HepG2 (cell line): ENCODE measurements around the gene TBL2. TPM values are rescaled to one million over a fixed set of nuclear protein-coding genes. Genes with fewer than 3 reads are reported as not detected.
A peak's percentile ranks its signal among the peaks of the same experiment; 100 is the strongest.

Source experiments
- EED ChIP-seq: sonication (generic); formaldehyde crosslinking; IDR thresholded peaks from 2 replicates; pipeline ENCODE4 v1.5.0; 2020; ENCODE audit warnings: mild to moderate bottlenecking, missing genetic modification reagents
- FOXK2 ChIP-seq: fragments of 450-650 bp; IDR thresholded peaks from 2 replicates; pipeline ENCODE4 v1.6.1; 2016
- GATAD1 ChIP-seq: IDR thresholded peaks from 2 replicates; pipeline ENCODE4 v1.6.1; 2016; ENCODE audit warnings: missing genetic modification reagents, missing compliant biosample characterization
- GLI4 ChIP-seq: sonication (generic); formaldehyde crosslinking; IDR thresholded peaks from 2 replicates; pipeline ENCODE4 v1.5.1; 2020; ENCODE audit warnings: missing genetic modification reagents, mild to moderate bottlenecking, moderate library complexity, borderline replicate concordance
- HDAC2 ChIP-seq: sonication (generic); formaldehyde crosslinking; IDR thresholded peaks from 2 replicates; pipeline ENCODE4 v1.4.0; 2020; ENCODE audit warnings: missing genetic modification reagents
- HNRNPK ChIP-seq: fragments of 200-400 bp; formaldehyde crosslinking; IDR thresholded peaks from 2 replicates; pipeline ENCODE4 v1.6.1; 2018; ENCODE audit warnings: low read length, low read depth, moderate library complexity, mild to moderate bottlenecking; ENCODE audit not compliant: poor library complexity, severe bottlenecking
- HOXA7 ChIP-seq: sonication (generic); formaldehyde crosslinking; IDR thresholded peaks from 2 replicates; pipeline ENCODE4 v1.8.1; 2022; ENCODE audit warnings: mild to moderate bottlenecking, missing genetic modification reagents, moderate library complexity
- IKZF4 ChIP-seq: sonication (generic); formaldehyde crosslinking; IDR thresholded peaks from 2 replicates; pipeline ENCODE4 v1.5.1; 2020; ENCODE audit warnings: borderline replicate concordance, mild to moderate bottlenecking, low read depth, missing genetic modification reagents; ENCODE audit errors: not compliant biosample characterization
- KDM2A ChIP-seq: sonication (generic); formaldehyde crosslinking; IDR thresholded peaks from 2 replicates; pipeline ENCODE4 v1.4.0; 2020; ENCODE audit warnings: low read depth, missing genetic modification reagents, borderline replicate concordance
- MXI1 ChIP-seq: IDR thresholded peaks from 3 replicates; pipeline ENCODE4 v1.6.1; 2012; ENCODE audit warnings: low read depth, low read length, inconsistent platforms, borderline replicate concordance
- MYNN ChIP-seq: sonication (generic); formaldehyde crosslinking; IDR thresholded peaks from 2 replicates; pipeline ENCODE4 v1.4.0; 2020; ENCODE audit warnings: mild to moderate bottlenecking, low read depth, missing genetic modification reagents
- SMARCE1 ChIP-seq: fragments of 450-650 bp; IDR thresholded peaks from 2 replicates; pipeline ENCODE4 v1.6.1; 2017; ENCODE audit warnings: borderline replicate concordance
- TBX3 ChIP-seq: fragments of 450-650 bp; IDR thresholded peaks from 2 replicates; pipeline ENCODE4 v1.6.1; 2017; ENCODE audit warnings: antibody characterized with exemption, mild to moderate bottlenecking, inconsistent platforms, borderline replicate concordance
- ZMYM3 ChIP-seq: sonication (generic); formaldehyde crosslinking; IDR thresholded peaks from 2 replicates; pipeline ENCODE4 v1.5.1; 2020; ENCODE audit warnings: mild to moderate bottlenecking, missing genetic modification reagents
- ZNF180 ChIP-seq: sonication (generic); formaldehyde crosslinking; IDR thresholded peaks from 2 replicates; pipeline ENCODE4 v1.4.0; 2020; ENCODE audit warnings: low read depth, missing genetic modification reagents, borderline replicate concordance
- ZNF234 ChIP-seq: sonication (generic); formaldehyde crosslinking; conservative IDR thresholded peaks from 2 replicates; pipeline ENCODE4 v1.5.1; 2020; ENCODE audit warnings: mild to moderate bottlenecking, missing genetic modification reagents
- ZNF263 ChIP-seq: sonication (generic); formaldehyde crosslinking; IDR thresholded peaks from 2 replicates; pipeline ENCODE4 v1.4.0; 2020; ENCODE audit warnings: missing genetic modification reagents
- ZNF775 ChIP-seq: sonication (generic); formaldehyde crosslinking; IDR thresholded peaks from 2 replicates; pipeline ENCODE4 v1.4.0; 2020; ENCODE audit warnings: missing genetic modification reagents, mild to moderate bottlenecking, moderate library complexity, borderline replicate concordance
- ZSCAN25 ChIP-seq: sonication (generic); formaldehyde crosslinking; IDR thresholded peaks from 2 replicates; pipeline ENCODE4 v1.8.0; 2022; ENCODE audit warnings: mild to moderate bottlenecking, missing genetic modification reagents
- ZXDC ChIP-seq: sonication (generic); formaldehyde crosslinking; IDR thresholded peaks from 2 replicates; pipeline ENCODE4 v1.5.0; 2020; ENCODE audit warnings: mild to moderate bottlenecking, missing genetic modification reagents
- polyA plus RNA-seq, 8 experiments: library from polyadenylated mRNA; depleted of rRNA in 3 of 8; stranded (reverse) in 7 of 8; unstranded in 1 of 8; fragments of >200 nt; fragmentation: Illumina TruSeq in 4 of 8; extraction: Trizol in 4 of 8; gene quantifications; 2 replicates each; pipeline versions ENCODE4 v1.2.1 to v1.2.3, GENCODE V29; 2011 to 2016; ENCODE audit warnings: low read depth in 4 of 8, missing spikeins in 1 of 8, mixed read lengths in 1 of 8; ENCODE audit not compliant: insufficient read depth in 1 of 8
- total RNA-seq, 5 experiments: library from RNA; depleted of rRNA; stranded (reverse); fragments of >200 nt; fragmentation: Illumina TruSeq; extraction: Trizol; gene quantifications; 2 replicates each; pipeline ENCODE4 v1.2.3, GENCODE V29; 2016; ENCODE audit warnings: low read depth in 1 of 5
- TF ChIP-seq, protein P1 (sequence below): sonication (generic); formaldehyde crosslinking; IDR thresholded peaks from 2 replicates; pipeline ENCODE4 v1.5.0; 2020; ENCODE audit warnings: missing genetic modification reagents
- TF ChIP-seq, protein P2 (sequence below): IDR thresholded peaks from 2 replicates; pipeline ENCODE4 v1.6.1; 2012; ENCODE audit warnings: low read length, improper control_type of control experiment

The TBL2 gene
- total and polyA plus RNA-seq, 2 of the 13 experiments (the other 11 are each of a cell fraction or from before 2014, with no cell fraction given): 43.4 to 47.2 TPM

GRCh38 chr7:73522105-73522872, 56.1 kb downstream of the TBL2 start, which contains the start of gene BAZ1B (continued):
- TF ChIP-seq HOXA7: no peak
- TF ChIP-seq, protein P1, sequence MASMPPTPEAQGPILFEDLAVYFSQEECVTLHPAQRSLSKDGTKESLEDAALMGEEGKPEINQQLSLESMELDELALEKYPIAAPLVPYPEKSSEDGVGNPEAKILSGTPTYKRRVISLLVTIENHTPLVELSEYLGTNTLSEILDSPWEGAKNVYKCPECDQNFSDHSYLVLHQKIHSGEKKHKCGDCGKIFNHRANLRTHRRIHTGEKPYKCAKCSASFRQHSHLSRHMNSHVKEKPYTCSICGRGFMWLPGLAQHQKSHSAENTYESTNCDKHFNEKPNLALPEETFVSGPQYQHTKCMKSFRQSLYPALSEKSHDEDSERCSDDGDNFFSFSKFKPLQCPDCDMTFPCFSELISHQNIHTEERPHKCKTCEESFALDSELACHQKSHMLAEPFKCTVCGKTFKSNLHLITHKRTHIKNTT (CRISPR knock-in tag): no peak
- TF ChIP-seq ZNF180 (CRISPR knock-in tag): peak; percentile 48; the same call in 1 of the 2 replicates
- TF ChIP-seq KDM2A: peak; percentile 80; the same call in 1 of the 2 replicates
- no peak for TF ChIP-seq IKZF4
- TF ChIP-seq FOXK2: no peak
- TF ChIP-seq ZNF775 (CRISPR knock-in tag): no peak
- no peak for TF ChIP-seq SMARCE1
- 0 out of 2 replicates have a peak, but pooled peaks have one; percentile 26 for TF ChIP-seq ZNF263 (CRISPR knock-in tag)
- TF ChIP-seq TBX3: 0 out of 2 replicates have a peak, but pooled peaks have one; percentile 22
- peak; percentile 52; the same call in 1 of the 3 replicates for TF ChIP-seq MXI1
- peak; percentile 88; the same call in 1 of the 2 replicates for TF ChIP-seq ZXDC (CRISPR knock-in tag)
- TF ChIP-seq ZNF234 (CRISPR knock-in tag): no peak
- TF ChIP-seq HNRNPK: peak; percentile 84
- peak; percentile 83; the same call in 1 of the 2 replicates for TF ChIP-seq GLI4 (CRISPR knock-in tag)
- peak; percentile 78 for TF ChIP-seq GATAD1 (CRISPR knock-in tag)
- 0 out of 2 replicates have a peak, but pooled peaks have one; percentile 76 for TF ChIP-seq MYNN (CRISPR knock-in tag)
- TF ChIP-seq EED: peak; percentile 7; the same call in 1 of the 2 replicates
- TF ChIP-seq, protein P2, sequence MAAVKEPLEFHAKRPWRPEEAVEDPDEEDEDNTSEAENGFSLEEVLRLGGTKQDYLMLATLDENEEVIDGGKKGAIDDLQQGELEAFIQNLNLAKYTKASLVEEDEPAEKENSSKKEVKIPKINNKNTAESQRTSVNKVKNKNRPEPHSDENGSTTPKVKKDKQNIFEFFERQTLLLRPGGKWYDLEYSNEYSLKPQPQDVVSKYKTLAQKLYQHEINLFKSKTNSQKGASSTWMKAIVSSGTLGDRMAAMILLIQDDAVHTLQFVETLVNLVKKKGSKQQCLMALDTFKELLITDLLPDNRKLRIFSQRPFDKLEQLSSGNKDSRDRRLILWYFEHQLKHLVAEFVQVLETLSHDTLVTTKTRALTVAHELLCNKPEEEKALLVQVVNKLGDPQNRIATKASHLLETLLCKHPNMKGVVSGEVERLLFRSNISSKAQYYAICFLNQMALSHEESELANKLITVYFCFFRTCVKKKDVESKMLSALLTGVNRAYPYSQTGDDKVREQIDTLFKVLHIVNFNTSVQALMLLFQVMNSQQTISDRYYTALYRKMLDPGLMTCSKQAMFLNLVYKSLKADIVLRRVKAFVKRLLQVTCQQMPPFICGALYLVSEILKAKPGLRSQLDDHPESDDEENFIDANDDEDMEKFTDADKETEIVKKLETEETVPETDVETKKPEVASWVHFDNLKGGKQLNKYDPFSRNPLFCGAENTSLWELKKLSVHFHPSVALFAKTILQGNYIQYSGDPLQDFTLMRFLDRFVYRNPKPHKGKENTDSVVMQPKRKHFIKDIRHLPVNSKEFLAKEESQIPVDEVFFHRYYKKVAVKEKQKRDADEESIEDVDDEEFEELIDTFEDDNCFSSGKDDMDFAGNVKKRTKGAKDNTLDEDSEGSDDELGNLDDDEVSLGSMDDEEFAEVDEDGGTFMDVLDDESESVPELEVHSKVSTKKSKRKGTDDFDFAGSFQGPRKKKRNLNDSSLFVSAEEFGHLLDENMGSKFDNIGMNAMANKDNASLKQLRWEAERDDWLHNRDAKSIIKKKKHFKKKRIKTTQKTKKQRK: no peak
- TF ChIP-seq ZMYM3: peak; percentile 79; the same call in 1 of the 2 replicates
- TF ChIP-seq HDAC2: peak; percentile 63; the same call in 1 of the 2 replicates
- TF ChIP-seq ZSCAN25 (CRISPR knock-in tag): peak; percentile 96
